DMS 273 (cell line): ENCODE data around the gene VSTM4.

Source experiments
- DNase-seq: peaks from one replicate; lab custom pipeline; 2025; ENCODE audit not compliant: unreplicated experiment; lab: John Stamatoyannopoulos, UW

VSTM4 gene

GRCh38 chr10:49009199-49009979 lies 105.9 kb downstream of the VSTM4 start:
- DNase-seq, result no peak

GRCh38 chr10:49008505-49009198 lies 106.7 kb downstream of the VSTM4 start:
- no peak for DNase-seq

- no peak for DNase-seq
Measured at GRCh38 chr10:49008091-49008490, 107.2 kb downstream of the VSTM4 start.

DNA sequence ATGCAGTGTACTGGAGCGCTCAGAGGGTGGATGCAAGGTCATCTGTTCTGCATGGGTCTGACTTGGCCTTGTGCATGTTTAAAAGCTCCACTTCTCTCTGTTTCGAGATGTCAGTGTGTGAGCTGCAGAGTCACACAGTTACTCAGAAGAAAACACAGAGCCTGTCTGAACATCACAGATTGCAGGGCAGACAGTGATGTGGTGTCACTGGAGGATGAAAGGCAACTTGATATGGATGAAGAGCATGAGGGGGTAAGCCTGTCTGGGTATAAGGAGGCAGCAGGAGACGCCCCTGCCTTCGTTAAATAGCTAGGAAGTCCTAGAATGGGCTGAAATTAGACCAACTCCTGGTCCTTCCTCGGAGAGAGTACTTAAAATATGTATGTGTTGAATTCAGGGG lies 108.2 kb downstream of the VSTM4 start:
- DNase-seq, result no peak

DNA sequence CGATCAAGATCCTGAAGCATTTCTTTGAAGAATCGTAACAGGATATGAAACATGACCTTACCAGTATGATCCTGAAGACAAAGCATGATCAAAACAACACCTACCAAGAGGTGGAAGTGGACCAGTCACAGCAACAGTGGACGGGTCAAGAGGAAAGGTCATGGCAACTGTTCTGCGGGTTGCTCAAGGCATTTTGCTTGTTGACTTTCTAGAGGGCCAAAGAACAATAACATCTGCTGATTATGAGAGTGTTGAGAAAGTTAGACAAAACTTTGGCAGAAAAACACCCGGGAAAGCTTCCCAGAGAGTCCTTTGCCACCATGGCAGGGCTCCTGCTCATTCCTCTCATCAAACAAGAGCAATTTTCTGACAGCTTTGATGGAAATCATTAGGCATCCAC lies 110.1 kb downstream of the VSTM4 start:
- DNase-seq, result no peak

DNA sequence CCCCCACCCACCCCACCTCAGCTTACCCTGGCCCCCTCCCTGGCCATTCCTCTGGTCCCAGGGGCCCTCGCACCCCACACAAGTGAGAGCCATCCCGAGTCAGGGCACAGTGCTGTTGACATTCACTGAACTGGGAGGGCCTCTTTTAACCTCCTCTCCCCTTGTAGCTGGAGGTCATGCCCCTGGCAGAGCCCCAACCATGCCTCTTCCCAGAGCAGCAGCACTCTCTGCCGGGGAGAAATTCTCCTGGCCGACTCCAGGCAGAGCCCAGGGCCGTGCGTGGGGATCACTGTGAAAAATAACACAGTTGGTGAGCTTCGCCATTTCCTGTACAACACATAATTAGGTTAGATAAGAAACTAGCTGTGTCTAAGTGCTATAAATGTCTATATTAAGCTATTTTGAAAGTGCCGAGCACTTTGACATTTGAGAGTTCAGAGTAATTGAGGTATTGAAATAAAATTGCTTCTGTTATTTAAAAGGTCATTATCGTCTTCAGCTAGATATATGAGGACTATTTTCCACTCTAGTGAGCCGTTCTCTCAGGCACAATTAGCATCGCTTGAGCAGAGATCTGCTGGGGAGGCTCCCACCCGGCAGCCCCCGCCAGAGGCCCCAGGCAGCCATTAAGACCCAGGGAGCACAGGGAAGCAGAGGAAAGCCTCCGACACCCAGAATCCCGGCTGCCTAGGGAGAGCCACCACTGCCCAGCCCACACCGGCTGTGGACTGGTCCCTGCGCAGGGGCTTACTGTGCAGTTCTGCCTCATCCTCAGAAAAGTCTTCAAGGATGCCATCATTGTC lies 113.3 kb downstream of the VSTM4 start:
- no peak for DNase-seq

DNA sequence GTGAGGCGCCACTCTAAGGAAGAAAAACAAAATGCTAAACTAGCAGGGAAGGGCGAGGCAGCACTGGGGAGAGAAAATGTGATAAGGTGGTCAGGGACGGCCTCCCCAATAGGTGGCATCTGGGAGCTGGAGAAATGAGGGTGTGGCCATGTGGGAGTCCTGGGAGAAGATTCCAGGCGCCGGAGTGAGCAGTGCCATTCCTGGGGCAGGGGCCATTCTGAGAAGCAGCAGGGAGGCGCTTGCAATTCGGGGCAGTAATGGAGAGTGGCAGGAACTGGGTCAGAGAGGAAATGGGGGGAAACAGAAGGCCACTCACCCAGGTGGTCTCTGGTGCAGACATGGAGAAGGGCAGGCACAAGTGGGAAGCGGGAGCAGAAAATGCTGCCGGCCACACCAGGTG lies 113.9 kb downstream of the VSTM4 start:
- DNase-seq, result peak; percentile 27

DNA sequence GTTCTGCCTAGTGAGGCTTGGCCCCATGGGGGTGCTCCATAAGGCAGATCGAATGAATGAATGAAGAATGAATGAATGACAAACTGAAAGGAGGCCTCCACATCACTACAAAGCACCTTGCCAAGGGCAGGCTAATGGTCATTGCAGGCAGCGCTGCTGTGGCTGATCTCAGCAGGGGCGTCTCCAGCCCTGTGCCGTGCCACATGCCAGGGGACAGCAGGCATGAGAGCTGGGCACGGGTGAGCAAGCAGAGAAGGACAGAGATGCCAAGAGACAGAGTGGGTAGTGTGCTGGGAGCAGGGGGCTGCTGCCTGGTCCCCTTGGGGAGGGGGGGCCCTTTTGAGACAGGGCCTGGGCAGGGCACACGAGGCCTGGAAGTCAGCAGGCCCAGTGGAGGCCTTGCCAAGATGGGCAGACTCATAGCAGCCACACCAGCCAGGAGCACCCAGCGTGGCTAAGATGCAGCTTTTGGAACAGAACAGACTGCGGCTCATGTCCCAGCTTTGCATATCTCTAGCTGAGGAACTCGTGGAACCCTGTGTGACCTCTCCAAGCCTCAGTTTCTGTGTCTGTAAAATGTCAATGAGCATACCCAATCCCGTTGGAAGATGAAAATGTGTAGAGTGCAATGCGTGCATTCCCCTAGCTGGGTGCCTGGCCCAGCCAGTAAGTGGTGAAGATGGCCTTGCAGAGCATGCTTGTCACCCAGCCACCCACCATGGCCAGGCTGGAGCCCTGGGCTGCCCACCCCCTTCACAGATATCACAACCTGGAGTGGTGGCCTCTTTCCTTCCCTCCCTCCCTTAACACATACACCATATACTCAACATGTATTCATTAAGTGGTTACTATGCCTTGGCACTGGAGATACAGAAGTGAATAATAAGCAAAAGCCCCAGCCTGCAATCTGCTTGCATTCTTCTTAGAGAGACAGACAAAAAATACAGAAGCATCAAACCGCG lies 114.6 kb downstream of the VSTM4 start:
- no peak for DNase-seq

DNA sequence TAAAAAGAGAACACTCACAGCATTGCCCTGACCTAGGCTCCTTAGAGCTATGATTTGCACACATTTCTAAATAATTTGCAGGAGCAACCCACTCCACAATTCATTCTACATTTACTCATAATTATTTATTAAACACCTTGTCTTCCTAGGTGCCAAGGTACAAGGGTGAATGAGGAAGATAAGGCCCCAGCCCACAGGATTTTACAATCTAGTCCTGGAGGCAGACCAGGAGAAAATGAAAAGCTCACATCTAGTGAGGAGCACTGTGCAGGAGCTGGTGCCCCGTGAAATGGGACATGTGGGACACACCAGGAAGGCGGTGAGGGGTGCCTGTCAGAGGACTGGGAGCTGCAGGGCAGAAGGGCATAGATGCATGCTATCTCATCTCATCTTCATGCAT lies 116.0 kb downstream of the VSTM4 start:
- no peak for DNase-seq

GRCh38 chr10:48996329-48996728 lies 119.0 kb downstream of the VSTM4 start:
- DNase-seq, result no peak

DNA sequence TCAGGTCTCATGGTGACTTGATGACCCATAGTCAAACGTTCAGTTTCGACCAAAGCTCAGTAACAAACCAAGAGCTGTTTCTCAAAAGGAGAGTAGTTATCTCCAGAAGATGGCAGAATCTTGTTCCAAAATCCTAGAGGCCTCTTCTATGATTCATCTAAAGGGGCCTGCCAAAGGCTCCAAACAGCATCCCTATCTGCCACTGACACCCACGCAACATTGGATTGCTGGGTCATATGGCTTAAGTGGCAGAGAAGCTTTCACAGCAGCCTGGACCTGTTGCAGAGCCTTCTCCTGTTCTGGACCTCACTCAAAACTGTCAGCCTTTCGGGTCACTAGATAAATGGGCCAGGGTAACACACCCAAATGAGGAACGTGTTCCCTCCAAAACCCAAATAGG lies 121.7 kb downstream of the VSTM4 start:
- DNase-seq, result no peak

- no peak for DNase-seq
Measured at GRCh38 chr10:48990226-48990625, 125.1 kb downstream of the VSTM4 start.

GRCh38 chr10:48985621-48986158 lies 129.6 kb downstream of the VSTM4 start:
- no peak for DNase-seq

DNA sequence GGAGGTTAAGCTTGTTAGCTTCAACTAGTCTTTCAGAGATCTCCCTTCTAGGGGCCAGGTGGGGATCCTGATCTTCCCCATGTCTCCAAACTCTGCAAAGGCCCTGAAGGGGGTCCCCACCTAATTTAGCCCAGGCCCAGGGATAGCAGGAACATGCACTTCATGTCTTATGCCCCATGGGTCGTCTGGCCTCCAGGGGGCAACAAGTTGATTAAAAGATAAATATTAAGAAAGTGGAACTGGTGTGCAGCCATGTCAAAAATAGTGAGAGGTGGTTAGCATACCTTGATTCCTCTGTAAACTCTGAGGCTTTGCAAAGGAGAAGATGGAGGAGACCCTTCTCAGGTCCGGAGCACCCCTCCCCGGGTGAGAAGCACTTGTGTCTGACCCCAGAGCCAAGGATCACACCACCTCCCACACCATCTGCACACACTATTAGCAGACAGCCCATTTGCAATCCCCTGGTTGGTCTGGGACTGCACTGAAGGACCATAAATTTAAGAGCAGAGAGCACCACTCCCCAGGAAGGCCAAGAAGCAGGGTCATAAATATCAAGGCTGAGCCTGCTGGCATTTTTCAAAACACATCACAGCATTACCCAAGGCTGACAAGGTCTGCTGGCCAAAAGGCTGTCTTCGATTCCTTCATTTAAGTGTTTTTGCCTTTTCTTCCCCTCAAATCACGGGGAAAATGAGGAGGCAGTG lies 131.5 kb downstream of the VSTM4 start:
- peak; percentile 1 for DNase-seq

DNA sequence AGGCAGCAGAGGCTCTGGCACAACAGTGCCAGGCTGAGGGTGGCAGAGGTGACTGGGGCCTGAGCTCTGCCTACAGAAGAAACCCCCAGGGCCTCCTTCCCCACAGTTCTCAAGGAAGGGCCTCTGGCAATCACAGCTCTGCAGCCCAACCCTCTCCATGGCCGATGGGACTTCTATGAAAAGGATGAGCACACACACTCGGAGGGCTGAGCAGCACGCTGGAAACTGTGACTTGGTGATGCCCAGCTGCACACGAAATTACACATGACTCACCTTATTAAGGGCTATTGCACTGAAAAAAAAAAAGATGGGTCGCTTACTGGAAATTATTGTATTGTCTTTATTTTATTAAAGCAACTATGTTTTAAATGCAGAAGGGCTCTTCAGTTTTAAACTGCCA lies 132.7 kb downstream of the VSTM4 start:
- DNase-seq, result no peak

DNA sequence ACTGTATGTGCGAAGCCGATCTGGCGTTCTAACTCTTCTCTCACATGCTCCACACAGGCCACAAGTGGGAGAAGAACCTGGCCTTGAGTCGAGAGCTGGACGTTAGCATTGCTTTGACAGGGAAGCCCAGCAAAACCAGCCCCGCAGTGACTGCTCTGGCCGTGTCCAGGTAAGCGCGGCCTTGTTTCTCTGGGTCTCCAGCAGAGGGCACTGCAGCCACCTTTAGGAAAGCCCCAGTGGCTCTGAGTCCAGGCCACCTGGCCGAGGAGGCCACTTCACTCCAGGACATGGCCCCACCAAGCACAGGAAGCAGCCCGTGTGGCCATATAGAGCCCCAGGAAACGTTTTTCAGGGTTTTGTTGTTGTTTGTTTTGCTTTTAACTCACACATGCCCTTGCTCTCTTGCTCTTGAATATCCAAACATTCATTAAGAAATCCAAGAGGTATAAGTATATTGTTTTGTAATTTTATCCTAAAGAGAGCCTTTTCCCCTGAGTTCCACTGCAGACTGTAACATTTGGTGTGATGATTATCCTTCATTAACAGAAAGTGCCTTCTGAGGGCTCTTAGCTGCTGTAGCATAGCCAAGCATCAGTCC lies 133.9 kb downstream of the VSTM4 start:
- peak; percentile 62 for DNase-seq

DNA sequence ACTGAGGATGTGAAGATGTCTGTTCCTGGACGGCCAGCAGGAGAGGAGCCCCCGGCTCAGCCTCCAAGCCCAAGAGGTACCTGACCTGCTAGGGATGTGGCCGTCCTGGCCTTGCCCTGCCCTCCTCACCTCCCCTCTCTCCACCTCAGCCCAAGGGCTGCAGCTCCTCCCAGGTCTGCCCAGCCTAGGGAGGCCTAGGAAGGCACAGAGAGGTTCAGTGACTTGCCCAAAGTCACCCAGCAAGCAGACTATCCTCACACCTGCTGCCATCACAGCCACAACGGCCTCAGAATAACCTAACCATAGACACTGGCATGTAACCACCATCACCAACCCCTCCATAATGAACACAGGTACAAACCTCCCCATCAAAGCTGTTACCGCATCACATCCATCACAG lies 137.0 kb downstream of the VSTM4 start:
- DNase-seq, result no peak

DNA sequence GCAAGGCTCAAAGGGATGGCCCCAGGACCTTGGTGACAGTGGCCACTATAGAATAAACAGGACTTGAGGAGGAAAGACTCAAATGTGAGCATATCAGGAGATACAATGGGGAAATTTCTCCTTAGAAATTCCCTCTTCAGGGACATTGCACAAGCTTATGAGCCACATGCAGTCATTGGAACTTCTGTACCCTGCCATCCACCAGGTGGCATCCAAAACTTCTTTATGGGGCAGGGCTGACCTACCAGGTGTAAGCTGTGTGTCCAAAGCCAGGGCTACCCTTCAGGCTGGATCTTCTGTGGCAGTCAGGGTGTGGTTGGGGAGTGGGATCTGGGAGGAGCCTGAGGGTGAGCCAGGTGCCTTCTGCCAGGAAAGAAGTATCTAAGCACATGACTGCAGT lies 139.1 kb downstream of the VSTM4 start:
- DNase-seq, result peak; percentile 30

DNA sequence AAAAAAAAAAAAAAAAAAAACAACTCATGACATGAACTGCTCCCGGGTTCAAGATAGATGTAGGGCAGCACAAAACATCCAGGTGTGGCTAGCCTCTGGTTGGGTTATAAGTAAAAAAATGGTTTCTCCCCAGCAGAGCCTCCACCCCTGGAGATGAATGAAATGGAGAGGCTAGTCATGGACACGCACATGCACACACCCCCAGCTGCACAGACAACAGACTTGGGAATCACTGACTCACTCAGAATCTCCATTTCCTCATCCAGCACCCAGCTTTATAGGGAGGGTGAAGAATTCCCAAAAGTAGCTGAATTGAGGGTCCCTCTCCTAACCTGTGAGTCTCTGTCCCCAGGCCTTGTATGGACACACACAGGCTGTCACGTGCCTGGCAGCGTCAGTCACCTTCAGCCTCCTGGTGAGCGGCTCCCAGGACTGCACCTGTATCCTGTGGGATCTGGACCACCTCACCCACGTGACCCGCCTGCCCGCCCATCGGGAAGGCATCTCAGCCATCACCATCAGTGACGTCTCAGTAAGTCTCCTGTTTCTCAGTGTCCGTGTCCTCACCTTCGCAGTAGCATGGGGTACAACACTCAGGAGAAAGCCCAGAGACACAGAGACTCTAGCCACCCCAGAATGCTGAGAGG lies 140.7 kb downstream of the VSTM4 start:
- DNase-seq, result no peak
